OCI-LY7 (cell line): ENCODE results near the gene TNS3.

Experiments used
- EZH2phosphoT487 ChIP-seq: fragments of 200-600 bp; sonication (generic); IDR thresholded peaks from 2 replicates; pipeline ENCODE4 v1.6.1; 2018; ENCODE audit warnings: low read depth, borderline replicate concordance, mild to moderate bottlenecking, mixed run types, antibody characterized with exemption, low read length, moderate library complexity, mixed read lengths
- TF ChIP-seq, protein P1 (sequence below): fragments of 200-600 bp; sonication (generic); conservative IDR thresholded peaks from 2 replicates; pipeline ENCODE4 v1.5.1; 2014; ENCODE audit warnings: mild to moderate bottlenecking, antibody characterized with exemption, low read length, moderate library complexity, mixed read lengths

GRCh38 chr7:47266131-47266706 lies 315.7 kb downstream of the TNS3 start:
- TF ChIP-seq, protein P1, sequence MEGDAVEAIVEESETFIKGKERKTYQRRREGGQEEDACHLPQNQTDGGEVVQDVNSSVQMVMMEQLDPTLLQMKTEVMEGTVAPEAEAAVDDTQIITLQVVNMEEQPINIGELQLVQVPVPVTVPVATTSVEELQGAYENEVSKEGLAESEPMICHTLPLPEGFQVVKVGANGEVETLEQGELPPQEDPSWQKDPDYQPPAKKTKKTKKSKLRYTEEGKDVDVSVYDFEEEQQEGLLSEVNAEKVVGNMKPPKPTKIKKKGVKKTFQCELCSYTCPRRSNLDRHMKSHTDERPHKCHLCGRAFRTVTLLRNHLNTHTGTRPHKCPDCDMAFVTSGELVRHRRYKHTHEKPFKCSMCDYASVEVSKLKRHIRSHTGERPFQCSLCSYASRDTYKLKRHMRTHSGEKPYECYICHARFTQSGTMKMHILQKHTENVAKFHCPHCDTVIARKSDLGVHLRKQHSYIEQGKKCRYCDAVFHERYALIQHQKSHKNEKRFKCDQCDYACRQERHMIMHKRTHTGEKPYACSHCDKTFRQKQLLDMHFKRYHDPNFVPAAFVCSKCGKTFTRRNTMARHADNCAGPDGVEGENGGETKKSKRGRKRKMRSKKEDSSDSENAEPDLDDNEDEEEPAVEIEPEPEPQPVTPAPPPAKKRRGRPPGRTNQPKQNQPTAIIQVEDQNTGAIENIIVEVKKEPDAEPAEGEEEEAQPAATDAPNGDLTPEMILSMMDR, result peak; percentile 98
- no peak for TF ChIP-seq EZH2phosphoT487
